Measurements from ENCODE around the gene ZNF432.
A peak's percentile ranks its signal among the peaks of the same experiment; 100 is the strongest.

The ZNF432 gene

GRCh38 chr19:52007806-52008557 is 40.7 kb downstream of the ZNF432 start, which contains the start of gene ZNF615:
Gene ZNF615 (minus strand): TSS chr19:52008211. CDS start chr19:52003711, 4,500 bp downstream.
- Histone ChIP-seq H3K4me1 (ENCODE audit: control insufficient read depth, insufficient read depth, low read length, unreplicated experiment) (no peaks in the 10 kb centered on the region), H3K27me3 (ENCODE audit: insufficient read depth, low read length) (no peaks in the 10 kb centered on the region), H3K4me3 (ENCODE audit: low read depth, low read length) (peak within 1 kb of the TSS; percentile 78), H3K27ac (ENCODE audit: low read depth, low read length) (peak within 1 kb of the TSS; percentile 78), H3K79me2 (ENCODE audit: control insufficient read depth, insufficient read depth, low read length, unreplicated experiment) (peaks cover 2% of the 10 kb centered on the region), H2AFZ (ENCODE audit: low read length, unreplicated experiment) (peak within 1 kb of the TSS; percentile 100), H3K36me3 (ENCODE audit: insufficient read depth, low read length) (peaks cover 8% of the 10 kb centered on the region; the same call in 1 of the 2 replicates)

GRCh38 chr19:52007451-52007805 is 41.2 kb downstream of the ZNF432 start:
- Histone ChIP-seq H3K27me3 (ENCODE audit: insufficient read depth, low read length) (no peaks in the 10 kb centered on the region), H3K36me3 (ENCODE audit: insufficient read depth, low read length) (peaks cover 9% of the 10 kb centered on the region; the same call in 1 of the 2 replicates), H3K79me2 (ENCODE audit: control insufficient read depth, insufficient read depth, low read length, unreplicated experiment) (peaks cover 2% of the 10 kb centered on the region), H3K4me3 (ENCODE audit: low read depth, low read length) (peak overlapping the region; percentile 78), H3K27ac (ENCODE audit: low read depth, low read length) (no peak overlapping the region), H2AFZ (ENCODE audit: low read length, unreplicated experiment) (peak overlapping the region; percentile 100), H3K4me1 (ENCODE audit: control insufficient read depth, insufficient read depth, low read length, unreplicated experiment) (no peaks in the 10 kb centered on the region)

GRCh38 chr19:51994048-51994644 is 54.5 kb downstream of the ZNF432 start:
- no peaks in the 10 kb centered on the region for H3K27me3 ChIP-seq (ENCODE audit: insufficient read depth, low read length)
- H2AFZ ChIP-seq (ENCODE audit: low read length, unreplicated experiment) = no peak overlapping the region
- peaks cover 46% of the 10 kb centered on the region for H3K36me3 ChIP-seq (ENCODE audit: insufficient read depth, low read length)
- H3K27ac ChIP-seq (ENCODE audit: low read depth, low read length) = no peak overlapping the region
- no peaks in the 10 kb centered on the region for H3K4me1 ChIP-seq (ENCODE audit: control insufficient read depth, insufficient read depth, low read length, unreplicated experiment)
- no peak overlapping the region for H3K4me3 ChIP-seq (ENCODE audit: low read depth, low read length)
- no peaks in the 10 kb centered on the region for H3K79me2 ChIP-seq (ENCODE audit: control insufficient read depth, insufficient read depth, low read length, unreplicated experiment)

- H3K27ac ChIP-seq (ENCODE audit: low read depth, low read length) = no peak overlapping the region
- no peaks in the 10 kb centered on the region for H3K4me1 ChIP-seq (ENCODE audit: control insufficient read depth, insufficient read depth, low read length, unreplicated experiment)
- H2AFZ ChIP-seq (ENCODE audit: low read length, unreplicated experiment) = no peak overlapping the region
- no peaks in the 10 kb centered on the region for H3K27me3 ChIP-seq (ENCODE audit: insufficient read depth, low read length)
- no peak overlapping the region for H3K4me3 ChIP-seq (ENCODE audit: low read depth, low read length)
- no peaks in the 10 kb centered on the region for H3K79me2 ChIP-seq (ENCODE audit: control insufficient read depth, insufficient read depth, low read length, unreplicated experiment)
- H3K36me3 ChIP-seq (ENCODE audit: insufficient read depth, low read length) = peaks cover 42% of the 10 kb centered on the region
These were observed 55.2 kb downstream of the ZNF432 start for GRCh38 chr19:51993422-51993821.

GRCh38 chr19:51986309-51987291 is 62.0 kb downstream of the ZNF432 start, which contains the start of gene ZNF350:
Gene ZNF350 (minus strand): TSS chr19:51986840. CDS start chr19:51974360, 12,480 bp downstream.
- H3K27me3 ChIP-seq (ENCODE audit: insufficient read depth, low read length) = no peaks in the 10 kb centered on the region
- peak within 1 kb of the TSS; percentile 52; the same call in 1 of the 2 replicates for H3K27ac ChIP-seq (ENCODE audit: low read depth, low read length)
- H2AFZ ChIP-seq (ENCODE audit: low read length, unreplicated experiment) = peak within 1 kb of the TSS; percentile 84
- H3K79me2 ChIP-seq (ENCODE audit: control insufficient read depth, insufficient read depth, low read length, unreplicated experiment) = peaks cover 27% of the 10 kb centered on the region
- no peaks in the 10 kb centered on the region for H3K4me1 ChIP-seq (ENCODE audit: control insufficient read depth, insufficient read depth, low read length, unreplicated experiment)
- H3K4me3 ChIP-seq (ENCODE audit: low read depth, low read length) = peak within 1 kb of the TSS; percentile 96
- H3K36me3 ChIP-seq (ENCODE audit: insufficient read depth, low read length) = peaks cover 1% of the 10 kb centered on the region

- no peaks in the 10 kb centered on the region for H3K27me3 ChIP-seq (ENCODE audit: insufficient read depth, low read length)
- peaks cover 32% of the 10 kb centered on the region for H3K79me2 ChIP-seq (ENCODE audit: control insufficient read depth, insufficient read depth, low read length, unreplicated experiment)
- H3K36me3 ChIP-seq (ENCODE audit: insufficient read depth, low read length) = peaks cover 17% of the 10 kb centered on the region
- no peaks in the 10 kb centered on the region for H3K4me1 ChIP-seq (ENCODE audit: control insufficient read depth, insufficient read depth, low read length, unreplicated experiment)
- H2AFZ ChIP-seq (ENCODE audit: low read length, unreplicated experiment) = no peak overlapping the region
- no peak overlapping the region for H3K4me3 ChIP-seq (ENCODE audit: low read depth, low read length)
- H3K27ac ChIP-seq (ENCODE audit: low read depth, low read length) = no peak overlapping the region
These were observed 65.3 kb downstream of the ZNF432 start for GRCh38 chr19:51983361-51983760.
